Stimulated activated CD8-positive, alpha-beta memory T cell treated with anti-CD3 and anti-CD28 coated beads, Interleukin-12 subunit alpha, Interleukin-12 subunit beta, amount 100 ng/mL, for 1 hour (primary cell): ENCODE results near the gene HOXB13.

ENCODE experiments used
- DNase-seq: peaks from one replicate; pipeline ENCODE4 v3.0.0-alpha.2; 2020; ENCODE audit warnings: low read depth

Gene HOXB13

DNA sequence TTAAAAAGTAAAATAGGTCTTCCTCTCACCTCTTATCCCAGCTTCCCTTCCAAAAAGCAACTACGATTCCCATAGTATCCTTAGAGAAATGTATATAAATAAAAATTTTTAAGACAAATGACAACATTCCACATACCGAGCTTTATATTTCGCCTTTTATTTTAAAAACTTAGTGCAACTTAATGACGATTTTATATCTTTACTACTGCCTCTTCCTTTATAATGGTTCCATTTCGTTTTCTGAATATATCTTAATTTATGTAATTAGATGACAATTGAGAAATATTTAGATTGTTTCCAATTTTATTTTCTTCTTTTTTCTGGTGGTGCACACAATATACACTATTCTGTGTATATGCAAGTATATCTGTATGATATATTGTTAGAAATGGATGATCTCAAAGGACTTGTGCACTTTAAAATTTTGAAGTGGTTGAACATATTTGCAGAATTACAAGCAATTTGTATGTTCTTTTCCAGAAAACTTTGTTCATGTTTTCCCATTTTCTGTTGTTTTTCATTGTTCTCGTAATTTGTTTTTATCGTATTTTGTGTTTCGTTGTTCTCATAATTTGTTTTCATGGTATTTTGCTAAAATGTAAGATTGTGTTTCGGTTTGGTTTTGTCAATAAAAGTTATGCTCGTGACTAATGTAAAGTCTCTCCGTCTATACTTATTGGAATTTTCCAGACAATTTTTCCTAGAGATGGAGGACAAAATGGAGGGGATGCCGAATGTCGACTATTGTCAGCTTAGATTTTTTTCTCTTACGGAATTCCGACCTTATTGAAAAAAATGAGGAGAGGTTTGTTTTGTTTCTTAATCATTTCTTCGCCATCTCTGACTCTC lies 20.4 kb upstream of the HOXB13 start:
- DNase-seq, result no peak

DNA sequence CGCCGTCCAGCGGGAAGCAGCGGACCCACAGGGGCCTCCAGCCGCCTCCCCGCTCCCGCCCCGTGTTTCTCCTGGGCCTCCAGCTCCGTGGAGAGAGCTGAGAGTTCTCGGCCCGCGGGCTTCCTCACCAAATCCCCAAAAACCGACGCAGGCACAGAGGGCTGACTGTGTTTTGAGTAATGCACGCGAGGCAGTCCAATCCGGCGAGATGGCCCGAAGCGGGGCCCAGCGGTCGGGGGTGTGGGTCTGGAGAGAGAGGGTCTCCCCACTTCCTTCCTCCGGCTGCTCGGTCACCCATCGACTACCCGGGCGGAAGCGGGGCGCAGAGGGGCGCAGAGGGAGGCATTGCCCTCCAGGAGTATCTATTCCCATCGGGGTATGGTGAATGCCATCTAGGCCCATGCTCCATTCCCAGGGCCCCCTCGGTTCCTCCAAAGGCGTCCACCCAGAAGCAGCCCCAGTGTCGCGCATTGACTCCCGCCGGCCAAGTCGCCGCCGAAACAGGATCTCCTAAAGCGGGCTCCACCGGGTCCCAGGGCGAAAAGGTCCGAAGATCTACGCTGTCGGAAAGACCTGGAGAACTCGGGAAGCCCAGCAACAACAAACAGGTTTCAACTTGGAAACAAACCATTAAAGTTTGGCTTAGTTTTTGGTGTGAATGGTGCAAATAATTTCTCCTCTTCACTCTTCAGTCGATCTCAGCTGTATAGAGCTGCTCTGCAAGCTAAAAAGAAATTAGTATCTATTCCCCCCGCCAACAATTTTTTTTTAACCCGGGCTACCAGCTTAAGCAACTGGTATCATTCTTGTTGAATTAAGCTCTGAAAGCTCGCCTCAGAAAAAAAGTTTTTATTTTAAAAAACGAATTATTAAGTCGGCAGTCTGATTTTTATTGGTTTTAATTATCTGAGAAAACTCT lies 19.2 kb upstream of the HOXB13 start:
- no peak for DNase-seq

DNA sequence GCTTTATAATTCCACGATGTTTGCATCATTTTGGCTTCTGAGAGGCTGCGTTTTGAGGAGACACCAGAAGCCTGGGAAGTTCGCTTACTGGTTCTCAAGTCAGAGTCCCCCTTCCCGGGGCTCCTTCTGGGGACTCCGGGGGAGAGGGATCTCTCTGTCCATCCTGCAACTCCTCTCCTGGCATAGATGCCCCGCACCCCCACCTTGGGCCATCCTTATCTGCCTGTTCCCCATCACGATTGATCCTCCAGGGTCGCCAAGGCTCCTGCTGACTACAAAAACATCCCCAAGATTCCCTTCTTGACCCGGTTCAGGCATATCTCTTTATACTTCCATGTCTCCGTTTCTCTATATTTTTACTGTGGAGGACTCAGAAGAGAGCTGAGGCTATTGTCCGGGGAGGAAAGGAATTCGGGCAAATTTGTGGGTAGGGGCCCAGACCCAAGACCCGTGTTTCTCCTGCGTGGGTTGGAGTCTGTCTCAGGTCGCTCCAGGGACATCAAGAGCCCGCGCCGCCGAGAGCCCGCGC lies 18.4 kb upstream of the HOXB13 start:
- DNase-seq, result no peak

DNA sequence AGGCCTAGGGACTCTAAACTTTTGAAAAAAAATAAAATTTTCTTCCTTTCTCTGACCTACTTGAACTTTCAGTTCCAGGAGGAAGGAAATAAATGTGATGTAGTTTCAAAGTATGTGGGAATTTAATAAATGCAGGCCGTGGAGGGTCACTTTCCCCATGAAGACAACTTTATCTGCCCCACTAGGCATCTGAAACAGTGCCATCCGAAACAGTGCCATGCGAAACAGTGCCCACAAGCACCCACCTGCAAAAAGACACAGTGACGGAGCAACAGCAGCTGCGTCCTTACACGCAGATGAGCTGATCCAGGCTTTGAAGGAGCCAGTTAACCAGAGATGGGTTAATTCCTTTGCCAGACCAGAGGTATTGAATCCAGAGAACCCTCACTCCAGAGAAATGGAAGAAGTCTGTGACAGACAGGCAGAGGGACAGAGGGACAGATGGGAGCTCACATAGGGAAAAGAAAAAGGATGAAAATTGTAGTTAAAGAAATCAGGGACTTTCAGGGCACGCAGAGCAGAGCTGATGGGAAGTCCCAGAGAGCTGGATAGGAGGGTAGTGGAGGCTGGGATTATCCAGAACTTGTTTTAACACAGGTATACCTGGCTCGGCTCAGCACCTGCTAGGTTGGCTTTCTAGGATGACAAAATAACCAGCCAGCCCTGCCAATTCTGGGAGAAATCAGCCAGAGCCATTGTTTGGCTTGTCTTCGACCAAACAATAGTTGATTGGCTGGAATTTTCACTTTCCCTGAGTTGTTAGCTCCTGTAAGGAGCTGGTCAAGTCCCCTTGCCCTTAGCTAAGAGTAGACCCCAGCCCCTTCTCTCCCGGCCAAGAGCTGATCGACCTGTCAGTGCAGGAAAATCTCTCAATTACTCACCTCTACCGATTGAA lies 17.1 kb upstream of the HOXB13 start:
- no peak for DNase-seq

DNA sequence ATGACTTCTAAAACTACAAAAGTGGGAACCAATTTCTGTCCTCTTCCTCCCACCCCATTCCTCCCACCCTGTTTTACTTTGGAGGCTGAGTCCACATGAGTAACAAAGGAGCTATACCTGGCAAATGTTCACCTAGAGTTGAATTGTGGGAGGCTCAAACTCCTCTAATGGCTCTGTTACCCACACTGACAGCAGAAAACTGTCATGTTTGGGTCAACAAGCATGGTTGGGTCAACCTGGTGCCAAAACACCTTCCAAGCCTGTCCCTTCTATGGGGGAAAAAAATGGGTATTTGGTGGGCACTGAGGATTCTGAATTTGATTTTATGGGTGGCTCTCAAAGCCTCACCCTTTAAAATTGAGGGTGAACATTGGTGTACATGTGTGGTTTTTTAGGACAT lies 12.0 kb upstream of the HOXB13 start:
- DNase-seq, result no peak

DNA sequence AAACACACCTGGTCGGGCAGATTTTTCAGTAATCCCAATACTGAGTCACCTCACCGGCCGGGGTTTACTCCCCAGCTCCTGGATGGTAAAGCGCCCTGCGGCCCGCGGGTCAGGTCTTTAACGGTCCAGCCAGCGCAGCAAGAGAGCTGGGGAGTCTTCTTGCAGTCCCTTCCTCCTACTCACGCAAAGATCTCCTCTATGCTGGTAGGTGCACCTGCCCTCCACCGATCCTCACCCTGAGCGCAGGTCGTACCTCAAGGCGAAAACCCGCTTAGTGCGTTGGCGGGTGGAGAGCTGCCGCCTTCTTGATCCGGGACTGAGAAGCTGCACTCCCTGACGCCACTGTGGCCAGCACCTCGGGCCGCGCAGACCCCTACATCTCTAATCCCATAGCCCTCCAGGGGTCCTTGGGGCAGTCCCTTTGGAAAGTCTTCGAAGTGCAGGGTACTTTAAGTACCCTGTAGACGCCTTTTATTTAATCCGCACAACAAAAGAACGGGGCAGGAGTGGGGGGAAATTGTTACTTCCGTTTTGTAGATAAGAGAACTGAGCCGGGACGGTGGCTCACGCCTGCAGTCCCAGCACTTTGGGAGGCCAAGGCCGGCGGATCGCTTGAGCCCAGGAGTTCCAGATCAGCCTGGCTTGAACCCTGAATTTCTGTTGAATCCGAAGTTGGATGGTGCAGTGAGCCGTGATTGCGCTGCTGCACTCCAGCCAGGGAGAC lies 10.4 kb upstream of the HOXB13 start:
- DNase-seq, result no peak

DNA sequence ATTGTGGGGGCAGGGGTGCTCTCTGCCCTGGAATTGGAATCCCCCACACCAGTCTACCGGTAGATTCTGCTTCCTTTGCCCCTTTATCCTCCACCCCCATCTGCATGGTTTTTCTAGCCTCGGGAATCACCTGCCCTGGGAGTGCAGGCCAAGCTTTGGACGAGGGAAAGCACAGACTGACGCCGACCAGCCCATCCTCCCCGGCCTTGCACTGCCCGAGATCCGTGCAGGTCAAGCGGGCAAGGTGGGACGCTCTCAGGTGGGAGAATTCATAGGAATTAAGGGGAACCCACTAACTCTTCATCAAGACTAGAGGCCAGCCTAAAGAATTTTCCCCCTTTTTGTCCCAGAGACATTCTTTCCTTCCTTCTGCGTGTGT lies 9.9 kb upstream of the HOXB13 start:
- no peak for DNase-seq

DNA sequence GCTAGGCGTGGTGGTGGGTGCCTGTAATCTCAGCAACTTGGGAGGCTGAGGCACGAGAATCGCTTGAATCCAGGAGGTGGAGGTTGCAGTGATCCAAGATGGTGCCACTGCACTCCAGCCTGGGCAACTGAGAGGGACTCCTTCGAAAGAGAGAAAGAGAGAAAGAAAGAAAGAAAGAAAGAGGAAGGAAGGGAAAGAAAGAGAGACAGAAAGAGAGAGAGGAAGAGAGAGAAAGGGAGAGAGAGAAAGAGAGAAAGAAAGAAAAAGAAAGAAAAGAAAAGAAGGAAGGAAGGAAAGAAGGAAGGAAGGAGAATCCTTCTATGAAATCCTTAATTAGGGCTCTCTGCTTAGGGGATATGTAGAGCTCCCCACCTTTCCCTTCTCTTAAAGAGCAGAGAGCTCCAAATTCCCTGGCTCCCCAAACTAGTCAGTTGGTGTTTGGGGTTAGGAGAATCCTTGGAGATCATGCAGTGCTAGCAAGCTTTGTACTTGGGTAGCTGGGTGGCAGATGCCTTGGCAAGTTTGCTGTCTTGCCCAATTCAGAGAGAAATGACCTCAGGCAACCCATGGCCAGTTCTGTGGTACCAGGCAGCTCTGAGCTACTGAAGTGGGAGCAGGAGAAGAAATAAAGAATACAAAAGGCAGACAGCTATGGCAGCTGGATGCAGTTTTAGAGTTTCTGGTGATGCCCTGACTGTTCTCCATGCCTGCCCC lies 8.9 kb upstream of the HOXB13 start:
- no peak for DNase-seq

DNA sequence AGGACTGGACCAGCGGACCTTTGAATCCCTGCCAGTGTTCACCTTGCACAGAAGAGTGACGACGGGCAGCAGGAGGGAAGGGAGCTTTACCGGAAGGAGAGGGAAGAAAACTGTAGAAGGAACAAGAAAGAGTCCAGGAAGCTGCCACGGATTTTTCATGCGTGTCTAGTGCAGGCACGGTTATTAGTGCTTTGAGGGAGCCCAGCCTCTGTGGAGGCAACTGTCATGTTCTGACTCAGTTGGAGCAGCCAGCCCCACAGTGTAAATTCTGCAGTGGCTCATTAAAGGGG lies 6.5 kb upstream of the HOXB13 start:
- no peak for DNase-seq

DNA sequence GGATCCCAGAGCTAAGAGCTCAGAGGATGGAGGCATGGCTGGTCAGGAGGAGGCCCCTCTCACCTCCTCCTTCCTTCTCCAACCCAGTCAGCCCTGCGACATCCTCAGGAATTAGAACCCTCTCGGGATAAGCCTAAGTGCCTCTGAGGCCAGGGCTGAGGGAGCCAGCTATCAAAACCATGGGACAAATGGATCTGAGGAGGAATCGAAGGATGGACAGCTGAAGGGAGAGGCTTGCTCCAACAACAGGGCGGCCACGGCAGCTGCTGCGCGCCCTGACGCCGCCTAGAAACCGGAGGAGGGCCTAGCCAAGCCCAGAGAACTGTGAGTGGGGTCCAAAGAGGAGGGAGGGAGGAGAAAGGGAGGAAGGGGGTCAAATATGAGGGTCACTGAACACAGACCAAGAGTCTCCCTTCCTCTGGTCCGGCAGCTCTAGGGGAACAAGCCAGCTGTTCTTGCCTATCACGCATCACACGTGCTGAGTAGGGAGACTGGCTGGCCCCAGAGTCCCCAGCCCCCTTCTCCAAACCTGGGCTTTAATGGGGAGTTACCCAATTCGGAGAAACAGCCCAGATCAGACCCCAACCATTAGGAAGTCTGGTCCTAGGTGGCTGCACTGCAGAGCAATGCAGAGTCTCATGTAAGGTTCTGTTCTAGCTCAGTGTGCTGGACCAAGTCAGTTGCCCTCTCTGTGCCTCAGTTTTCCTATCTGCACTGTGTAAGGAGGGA lies 5.9 kb upstream of the HOXB13 start:
- no peak for DNase-seq

DNA sequence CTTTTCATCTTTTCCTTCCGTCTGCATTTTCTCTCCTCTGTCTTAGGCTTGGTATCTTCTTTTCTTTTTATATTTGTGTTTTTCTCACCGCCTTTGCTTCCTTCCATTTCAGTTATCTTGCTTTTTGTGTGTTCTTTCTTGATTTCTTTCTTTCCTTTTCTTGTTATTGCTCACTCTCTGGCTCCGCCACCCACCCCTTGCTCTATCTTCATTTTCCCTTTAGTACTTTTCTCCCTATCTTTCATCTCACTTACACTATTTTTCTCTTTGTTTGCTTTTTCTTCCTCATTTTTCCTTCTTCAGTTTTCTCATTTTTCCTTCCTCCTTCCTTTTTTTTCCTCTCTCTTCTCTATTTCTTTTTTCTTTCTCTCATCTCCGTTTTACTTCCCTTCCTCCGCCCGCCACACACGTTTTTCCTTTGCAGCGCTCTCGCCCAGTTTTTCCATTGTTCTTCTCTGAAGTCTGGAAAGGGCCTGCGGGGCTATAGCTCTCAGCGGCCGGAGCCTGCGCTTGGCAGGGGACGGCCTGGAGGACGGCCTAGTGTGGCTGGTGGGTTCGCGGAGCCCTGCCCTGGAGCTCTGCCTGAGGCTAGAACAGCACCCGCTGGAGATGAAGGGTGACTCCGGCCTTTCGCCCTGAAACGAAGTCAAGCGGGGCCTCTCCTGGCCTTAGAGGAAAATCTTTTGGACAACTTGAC lies 5.2 kb upstream of the HOXB13 start:
- no peak for DNase-seq

DNA sequence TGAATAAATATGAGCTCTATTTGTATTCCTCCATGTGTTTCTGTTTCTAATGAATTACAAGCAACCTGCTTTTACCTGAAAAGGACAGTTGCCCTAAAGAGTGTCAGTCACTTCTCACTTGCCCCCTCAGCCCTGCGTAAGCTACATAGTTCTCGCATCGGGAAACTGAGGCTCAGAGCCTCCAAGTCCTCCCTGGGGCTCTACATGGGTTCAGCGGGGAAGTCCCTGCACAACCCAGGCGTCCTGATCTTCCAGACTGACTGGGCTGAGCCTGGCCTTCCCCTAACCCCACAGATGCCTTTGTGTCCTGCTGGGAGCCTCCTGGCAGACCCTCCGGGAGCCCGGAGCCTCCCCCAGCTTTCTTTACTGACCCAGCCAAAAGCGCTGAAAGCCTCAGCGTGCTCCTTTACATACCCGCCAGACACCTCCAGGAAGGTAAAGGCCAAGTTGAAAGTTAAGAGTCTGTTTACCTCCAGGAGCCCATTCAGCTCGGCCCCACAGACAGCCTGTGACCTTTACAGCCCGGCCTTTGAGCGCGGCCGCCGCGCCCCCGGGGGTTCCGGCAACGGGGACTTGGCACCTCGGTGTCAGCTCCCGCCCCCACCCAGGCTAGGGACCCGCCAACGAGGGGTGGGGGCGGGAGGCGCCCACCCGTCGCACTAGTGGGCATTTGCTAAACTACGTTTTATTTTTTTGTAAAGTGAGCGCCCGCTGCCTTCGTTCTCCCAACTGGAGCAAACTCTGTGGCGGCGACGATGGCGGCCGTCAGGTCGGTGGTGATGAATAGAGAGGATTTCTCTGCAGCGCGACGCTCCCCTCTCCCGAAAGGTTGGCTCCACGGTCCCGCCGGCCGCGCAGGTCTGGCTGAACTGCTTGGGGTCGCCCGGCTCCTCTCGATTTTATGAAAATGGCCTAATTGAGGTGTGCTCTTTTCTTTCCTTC lies 4.4 kb upstream of the HOXB13 start:
- no peak for DNase-seq

DNA sequence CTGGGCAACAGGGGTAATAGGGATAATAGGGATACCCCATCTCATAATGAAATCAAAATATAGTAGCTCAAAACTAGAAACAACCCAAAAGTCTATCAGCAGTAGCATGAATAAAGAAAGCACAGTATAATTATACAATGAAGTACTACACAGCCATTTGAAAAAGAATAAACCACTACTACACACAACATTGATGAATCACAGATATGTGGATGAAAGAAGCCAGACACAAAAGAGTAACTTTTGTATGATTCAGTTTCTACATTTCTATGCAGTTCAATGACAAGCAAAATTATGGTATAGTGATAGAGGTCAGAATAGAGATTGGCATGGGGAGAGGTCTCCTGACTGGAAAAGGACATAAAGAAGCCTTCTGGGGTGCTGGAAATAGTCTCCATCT lies 2.8 kb upstream of the HOXB13 start:
- DNase-seq, result no peak

DNA sequence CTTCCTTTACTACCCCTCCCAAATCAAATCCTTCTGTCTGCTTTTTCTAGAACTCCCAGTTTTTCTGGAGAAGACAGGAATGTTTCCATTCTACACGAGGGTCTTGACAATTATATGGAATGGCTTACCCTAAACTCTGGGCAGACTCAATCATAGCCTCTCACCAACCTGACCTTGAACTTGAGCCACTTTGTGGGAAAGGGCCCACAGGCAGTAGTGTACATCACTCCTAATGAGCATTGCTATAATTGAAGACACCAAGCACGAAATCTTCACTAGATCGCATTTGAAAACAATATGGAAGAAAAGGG lies 1.6 kb upstream of the HOXB13 start:
- no peak for DNase-seq

DNA sequence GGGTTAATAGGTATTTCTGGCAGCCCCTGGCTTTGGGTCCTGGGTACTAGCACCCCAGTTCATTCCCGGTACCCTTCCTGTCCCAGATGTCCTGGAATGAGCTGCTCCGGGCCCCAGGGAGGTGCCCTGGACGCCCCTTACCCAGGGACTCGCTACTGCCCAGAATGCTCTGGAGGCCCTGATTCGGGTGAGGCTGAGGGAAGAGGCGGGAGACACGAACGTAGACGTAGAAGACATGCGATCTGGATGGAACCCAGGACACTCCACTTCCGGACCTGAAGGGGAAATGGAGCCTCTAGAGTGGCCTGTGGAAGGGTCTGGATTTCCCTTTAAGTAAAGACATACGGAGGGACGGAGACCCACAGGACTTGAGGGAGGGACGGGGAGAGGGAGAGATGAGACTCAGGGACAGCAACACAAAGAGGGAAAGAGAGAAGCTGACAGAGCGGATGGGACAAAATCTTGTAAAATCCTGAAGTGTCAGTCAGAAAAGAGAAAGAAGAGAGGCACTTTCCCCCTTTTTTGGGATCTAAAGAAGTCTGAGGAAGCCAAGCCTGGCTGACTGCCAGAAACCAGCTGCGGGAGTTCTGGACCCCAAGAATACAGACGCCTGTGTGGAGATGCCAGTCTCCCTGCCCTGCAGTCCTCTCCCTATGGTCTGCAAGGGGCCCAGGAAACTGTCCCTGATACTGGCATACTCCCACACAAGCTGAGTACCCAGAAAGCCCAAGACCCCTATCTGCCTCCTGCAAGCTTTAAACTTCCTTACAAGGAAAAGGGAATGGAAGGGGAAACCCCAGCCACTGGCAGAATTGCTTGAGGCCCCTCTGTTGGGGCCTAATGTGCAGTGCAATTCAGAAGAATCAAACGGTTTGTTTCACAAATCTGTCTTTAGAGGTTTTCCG lies 1.0 kb upstream of the HOXB13 start:
- no peak for DNase-seq

DNA sequence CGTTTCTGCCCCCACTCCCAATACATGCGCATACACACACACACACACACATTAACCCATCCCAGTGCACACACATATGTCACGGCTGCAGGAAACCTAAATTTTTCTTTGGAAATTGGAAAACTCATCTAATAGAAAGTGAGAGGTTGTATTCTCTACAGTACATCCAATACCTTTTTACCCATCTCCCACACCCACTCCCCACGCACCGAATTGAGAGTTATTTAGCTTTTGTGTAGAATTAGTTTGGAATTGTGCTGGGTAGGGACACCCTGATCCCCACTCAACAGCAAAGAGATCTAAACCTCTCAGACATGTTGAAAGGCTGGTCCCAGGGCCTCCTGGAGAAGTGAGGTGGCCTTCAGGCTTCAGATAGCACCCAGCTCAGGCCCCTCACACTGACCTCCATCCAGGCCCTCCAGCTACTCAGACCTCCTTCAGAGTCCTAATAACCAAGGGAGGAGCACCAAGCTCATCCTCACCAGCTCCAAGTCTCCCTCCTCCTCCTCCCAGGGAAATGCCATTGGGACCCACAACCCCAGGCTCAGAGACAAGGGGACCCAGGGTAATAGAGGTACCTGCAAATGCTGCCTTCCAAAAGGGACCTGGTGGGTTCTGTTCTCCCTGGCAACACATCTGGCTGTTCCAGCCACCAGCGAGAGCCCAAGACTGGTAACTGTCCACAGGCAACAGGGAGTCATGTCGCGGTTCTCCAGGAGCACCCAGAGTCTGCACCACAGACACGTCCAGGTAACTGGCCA lies 955 bp downstream of the HOXB13 start:
- DNase-seq, result no peak

DNA sequence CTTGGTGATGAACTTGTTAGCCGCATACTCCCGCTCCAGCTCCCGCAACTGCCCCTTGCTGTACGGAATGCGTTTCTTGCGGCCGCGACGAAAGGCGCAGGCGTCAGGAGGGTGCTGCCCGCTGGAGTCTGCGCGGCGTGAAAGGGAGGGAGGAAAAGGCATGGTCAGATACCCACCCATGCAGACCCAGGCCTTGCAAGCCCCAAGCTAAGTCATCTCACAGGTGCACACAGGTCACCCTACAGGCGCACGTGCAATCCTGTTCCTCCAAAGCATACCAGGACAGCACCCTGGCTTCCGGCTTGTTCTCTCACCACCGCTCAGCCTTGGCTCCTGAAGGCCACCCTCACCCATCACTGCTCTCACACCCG lies 1.6 kb downstream of the HOXB13 start:
- no peak for DNase-seq
